Left cardiac atrium (tissue), 4 donors: ENCODE measurements around the gene ALDH4A1. TPM values are rescaled to one million over a fixed set of nuclear protein-coding genes. Genes with fewer than 3 reads are reported as not detected.

Experiments used
- ATAC-seq, 2 donors: fragments of 200-7000 bp; cut with Tn5 transposase; one replicate each; pipeline ENCODE4 v1.9.1; 2020; ENCODE audit warnings: mild to moderate bottlenecking in 2 of 2, moderate library complexity in 2 of 2
- DNase-seq: peaks from one replicate; pipeline ENCODE4 v3.0.0-alpha.2; 2020
- intact Hi-C, 2 donors: fragments of 100-400 bp; cut with DNase I; formaldehyde crosslinking; loops; one replicate each; pipeline versions ENCODE4 v1.14.1 to v1.15.1; 2022 to 2023
- total RNA-seq, 2 donors: library from RNA; stranded (reverse); fragmentation: NEBNext Ultra II Directional; extraction: Animal tissue kit (Norgen Biotek cat#: 25700); gene quantifications; one replicate each; pipeline ENCODE4 v1.2.1, GENCODE V29; 2021
- donor health status: DM: no; HTN: yes; CAD: no.
- donor health status: DM: no; HTN: yes; CAD: no; lungs with severe emphysema.
- donor health status: DM: yes; HTN: yes; CAD: no.
- donor health status: Dilated cardiomyopathy.

ALDH4A1 gene
- total RNA-seq, 2 donors from 2014 or later, result 23.4 to 31.2 TPM

GRCh38 chr1:18940303-18941020 is 38.1 kb upstream of the ALDH4A1 start:
- intact Hi-C loops, result no loop called here
- no peak for ATAC-seq
- DNase-seq, result no peak

GRCh38 chr1:18939398-18940302 is 37.3 kb upstream of the ALDH4A1 start:
- DNase-seq, result no peak
- no peak for ATAC-seq
- intact Hi-C loops, result no loop called here

- DNase-seq, result peak; percentile 19
- no peak for ATAC-seq
- intact Hi-C loops, result no loop called here
Measured at GRCh38 chr1:18938707-18939070, 36.3 kb upstream of the ALDH4A1 start.

- intact Hi-C loops, result no loop called here
- ATAC-seq (peak in 1 of 2 donors; percentile 16), DNase-seq (peak; percentile 27)
Measured at GRCh38 chr1:18938008-18938706, 35.8 kb upstream of the ALDH4A1 start.

- DNase-seq, result no peak
- intact Hi-C loops, result no loop called here
- ATAC-seq, result no peak
Measured at GRCh38 chr1:18937539-18937938, 35.2 kb upstream of the ALDH4A1 start.

- DNase-seq, result no peak
- intact Hi-C loops, result no loop called here
- no peak for ATAC-seq
Measured at GRCh38 chr1:18936814-18937481, 34.6 kb upstream of the ALDH4A1 start.

- ATAC-seq (no peak), DNase-seq (no peak)
- intact Hi-C loops, result no loop called here
Measured at GRCh38 chr1:18936471-18936813, 34.1 kb upstream of the ALDH4A1 start.

- ATAC-seq (no peak), DNase-seq (no peak)
- intact Hi-C loops, result no loop called here
Measured at GRCh38 chr1:18934205-18935000, 32.0 kb upstream of the ALDH4A1 start.

GRCh38 chr1:18932879-18933278 is 30.5 kb upstream of the ALDH4A1 start:
- intact Hi-C loops, result no loop called here
- ATAC-seq, result no peak
- no peak for DNase-seq

- ATAC-seq (no peak), DNase-seq (no peak)
- intact Hi-C loops, result no loop called here
Measured at GRCh38 chr1:18932387-18932786, 30.0 kb upstream of the ALDH4A1 start.

- DNase-seq (no peak), ATAC-seq (no peak)
- intact Hi-C loops, result no loop called here
Measured at GRCh38 chr1:18931730-18932129, 29.4 kb upstream of the ALDH4A1 start.

- DNase-seq (peak; percentile 24), ATAC-seq (no peak)
- intact Hi-C loops, result no loop called here
Measured at GRCh38 chr1:18929686-18930085, 27.3 kb upstream of the ALDH4A1 start.

- no peak for DNase-seq
Measured at GRCh38 chr1:18928985-18929384, 26.6 kb upstream of the ALDH4A1 start.

GRCh38 chr1:18928406-18928805 is 26.1 kb upstream of the ALDH4A1 start:
- no peak for DNase-seq
- no peak for ATAC-seq
- intact Hi-C loops, result no loop called here

More at GRCh38 chr1:18928985-18929384, 26.6 kb upstream of the ALDH4A1 start:
- intact Hi-C loops, result no loop called here
- ATAC-seq, result no peak

GRCh38 chr1:18927654-18928272 is 25.4 kb upstream of the ALDH4A1 start:
- peak; percentile 21 for DNase-seq
- intact Hi-C loops, result no loop called here
- ATAC-seq, result no peak

- ATAC-seq (no peak), DNase-seq (no peak)
- intact Hi-C loops, result no loop called here
Measured at GRCh38 chr1:18927082-18927653, 24.8 kb upstream of the ALDH4A1 start.

GRCh38 chr1:18926315-18927081 is 24.1 kb upstream of the ALDH4A1 start:
- ATAC-seq (peak; percentile 45 to 70), DNase-seq (peak; percentile 83)
- intact Hi-C loops, result no loop called here
